ENCODE results near the gene CMIP.

Gene CMIP

GRCh38 chr16:81535679-81536360 is 91.2 kb downstream of the CMIP start:
- DNase-seq (ENCODE audit: low read depth), result no peak

DNA sequence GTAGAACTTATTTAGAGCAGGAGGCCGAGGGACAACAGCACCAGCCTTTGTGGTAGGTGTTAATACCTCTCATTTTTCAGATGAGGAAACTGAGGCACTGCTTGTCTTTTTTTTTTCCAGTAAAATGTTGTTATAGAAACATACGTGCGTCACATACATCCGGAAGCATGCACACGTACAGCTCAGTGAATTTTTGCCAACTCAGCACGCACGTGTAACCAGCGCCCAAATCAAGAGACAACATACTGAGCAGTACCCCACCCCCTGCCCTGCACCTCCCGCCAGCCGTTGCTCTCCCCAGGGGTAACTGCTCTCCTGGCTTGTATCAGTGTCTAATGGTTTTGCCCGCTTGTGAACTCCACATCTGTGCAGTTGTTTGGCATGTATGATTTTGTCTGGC is 92.0 kb downstream of the CMIP start:
- no peak for DNase-seq (ENCODE audit: low read depth)

DNA sequence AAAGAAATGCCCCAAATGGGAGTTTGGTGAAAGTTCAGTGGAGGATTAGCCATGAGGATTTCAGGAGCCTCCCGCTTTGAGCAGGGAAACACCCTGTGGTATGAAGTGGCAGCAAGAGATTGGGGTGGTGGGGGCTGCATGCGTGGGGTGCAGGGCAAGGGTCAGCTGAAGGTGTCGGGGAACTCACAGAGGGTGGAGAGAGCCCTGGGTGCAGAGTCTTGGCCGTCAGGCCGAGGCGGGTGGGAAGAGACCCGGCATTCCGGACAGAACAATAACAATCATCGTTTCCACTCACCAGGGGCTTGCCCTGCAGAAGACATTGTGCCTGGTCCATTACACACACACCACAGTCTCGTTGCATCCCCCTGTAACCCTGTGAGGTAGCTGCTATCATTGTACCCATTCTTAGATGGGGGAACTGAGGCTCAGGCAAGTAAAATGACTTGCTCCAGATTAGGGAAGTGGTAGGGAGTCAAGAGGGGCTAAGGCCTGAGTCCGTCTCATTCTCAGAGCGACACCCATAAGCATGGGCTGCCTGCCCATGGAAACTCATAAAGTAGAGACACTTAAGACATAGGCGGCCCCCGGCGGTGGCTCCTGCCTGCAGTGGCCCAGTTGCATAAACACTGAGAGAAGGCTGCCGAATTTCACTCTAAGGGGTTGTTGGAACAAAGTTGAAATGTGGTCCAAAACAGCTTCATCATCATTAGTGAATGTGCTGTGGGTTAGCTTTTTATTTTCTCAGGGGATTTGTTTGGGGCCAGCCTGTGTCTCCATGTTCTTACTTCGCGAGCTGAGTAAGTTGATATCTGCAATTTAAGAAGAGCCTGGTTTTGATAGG is 93.3 kb downstream of the CMIP start:
- no peak for DNase-seq (ENCODE audit: low read depth)

DNA sequence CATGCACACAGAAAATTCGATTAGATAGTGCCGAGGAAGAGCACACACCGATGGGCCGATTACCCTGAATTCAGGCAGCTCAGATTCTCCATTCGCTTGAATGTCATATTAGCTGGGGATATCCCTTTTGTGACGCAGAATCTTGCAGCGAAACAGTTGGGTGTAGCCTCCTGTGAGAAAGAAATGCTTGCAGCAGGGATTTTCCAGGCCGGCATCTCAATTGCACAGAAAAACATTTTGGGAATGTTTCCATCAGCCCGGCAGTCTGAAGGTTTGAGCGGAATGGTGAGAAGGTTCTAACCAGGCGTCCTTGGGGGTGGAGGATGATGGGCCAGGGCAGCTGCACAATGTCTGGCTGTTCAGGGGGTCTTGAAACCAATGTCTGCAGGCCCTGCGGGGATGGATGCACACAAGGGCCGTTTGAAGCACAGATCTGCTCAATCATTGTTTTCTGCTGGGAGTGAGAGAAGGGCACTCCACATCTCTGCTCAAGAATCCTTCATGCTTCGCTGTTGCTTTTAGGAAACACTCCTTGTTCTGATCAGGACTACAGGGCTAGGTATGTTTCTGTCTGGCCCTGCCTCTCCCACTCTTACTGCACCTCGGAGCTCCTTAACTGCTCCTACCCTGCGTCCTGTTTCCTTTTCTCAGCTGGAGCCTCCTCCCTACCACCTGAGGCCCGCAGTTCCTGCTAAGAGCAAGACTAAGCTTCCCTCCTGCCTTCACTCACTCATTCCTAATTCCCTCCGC is 94.6 kb downstream of the CMIP start:
- no peak for DNase-seq (ENCODE audit: low read depth)

- DNase-seq (ENCODE audit: low read depth), result no peak
Observed at GRCh38 chr16:81539759-81540472, 95.3 kb downstream of the CMIP start.

DNA sequence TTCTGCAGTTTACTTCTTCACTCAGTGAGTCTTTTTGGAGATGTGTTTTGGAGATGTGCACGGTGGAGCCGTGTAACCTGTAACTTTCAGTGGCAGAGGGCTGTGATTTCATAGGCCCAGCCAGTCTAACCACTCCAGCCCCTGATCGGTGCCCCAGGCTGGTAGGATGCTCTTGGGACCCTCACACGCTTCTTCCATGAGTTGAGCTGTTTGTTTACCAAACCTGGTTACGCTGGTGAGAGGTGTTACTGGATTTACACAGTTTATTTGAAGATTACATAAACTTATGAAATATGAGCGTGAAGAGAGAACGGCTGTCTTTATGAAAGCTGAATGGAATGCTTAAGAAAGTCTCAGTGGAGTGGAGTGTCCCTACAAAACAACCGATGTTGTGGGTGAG is 96.7 kb downstream of the CMIP start:
- DNase-seq (ENCODE audit: low read depth), result no peak

- no peak for DNase-seq (ENCODE audit: low read depth)
Observed at GRCh38 chr16:81542609-81543570, 98.3 kb downstream of the CMIP start.

GRCh38 chr16:81543571-81543970 is 99.0 kb downstream of the CMIP start:
- no peak for DNase-seq (ENCODE audit: low read depth)

DNA sequence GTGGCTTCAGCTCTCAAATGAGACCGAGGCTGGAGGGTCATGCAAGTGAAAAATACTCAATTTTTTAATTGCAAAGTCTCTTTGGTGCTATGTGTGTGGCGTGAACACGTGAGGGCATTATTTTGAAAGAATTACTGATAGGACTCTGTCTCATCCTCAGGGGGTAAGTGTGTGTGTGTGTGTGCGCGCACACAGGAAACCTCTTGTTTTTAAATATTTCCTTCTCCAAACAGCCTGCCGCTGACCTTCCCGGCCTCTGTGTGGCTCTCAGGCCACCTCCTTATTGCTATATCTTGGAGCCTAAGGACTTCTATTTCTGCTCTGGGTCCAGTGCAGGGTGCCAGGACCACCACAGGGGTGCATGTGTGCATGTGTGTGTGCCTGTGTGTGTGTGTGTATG is 99.7 kb downstream of the CMIP start:
- no peak for DNase-seq (ENCODE audit: low read depth)

DNA sequence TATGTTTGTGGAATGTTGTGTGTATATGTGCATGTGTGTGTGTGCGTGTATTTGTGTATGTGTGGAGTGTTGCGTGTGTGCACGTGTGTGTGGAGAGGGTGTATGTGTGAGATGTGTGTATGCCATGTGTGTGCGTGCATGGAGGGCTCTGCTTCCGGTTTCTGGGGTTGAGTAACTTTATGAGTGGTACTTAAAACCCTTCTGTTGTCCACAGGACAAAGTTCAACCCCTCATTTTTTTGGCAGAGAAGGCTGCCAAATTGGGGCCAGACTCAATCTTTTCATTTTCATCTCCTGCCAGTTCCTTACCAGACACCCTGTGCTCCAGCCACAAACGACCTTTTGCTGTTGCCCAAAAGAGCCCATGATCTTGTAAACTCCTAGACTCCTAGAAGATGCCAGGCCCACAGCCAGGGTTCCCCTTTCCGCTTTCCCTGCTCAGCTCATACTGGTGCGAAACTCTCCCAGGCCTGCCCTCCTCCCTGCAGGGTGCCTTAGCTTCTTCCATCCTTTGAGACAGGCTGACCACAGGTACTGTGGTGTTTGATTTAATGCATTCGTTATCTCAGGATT is 100.2 kb downstream of the CMIP start:
- no peak for DNase-seq (ENCODE audit: low read depth)

- DNase-seq (ENCODE audit: low read depth), result no peak
Observed at GRCh38 chr16:81545470-81546250, 101.1 kb downstream of the CMIP start.

GRCh38 chr16:81546781-81547180 is 102.2 kb downstream of the CMIP start:
- DNase-seq (ENCODE audit: low read depth), result no peak

DNA sequence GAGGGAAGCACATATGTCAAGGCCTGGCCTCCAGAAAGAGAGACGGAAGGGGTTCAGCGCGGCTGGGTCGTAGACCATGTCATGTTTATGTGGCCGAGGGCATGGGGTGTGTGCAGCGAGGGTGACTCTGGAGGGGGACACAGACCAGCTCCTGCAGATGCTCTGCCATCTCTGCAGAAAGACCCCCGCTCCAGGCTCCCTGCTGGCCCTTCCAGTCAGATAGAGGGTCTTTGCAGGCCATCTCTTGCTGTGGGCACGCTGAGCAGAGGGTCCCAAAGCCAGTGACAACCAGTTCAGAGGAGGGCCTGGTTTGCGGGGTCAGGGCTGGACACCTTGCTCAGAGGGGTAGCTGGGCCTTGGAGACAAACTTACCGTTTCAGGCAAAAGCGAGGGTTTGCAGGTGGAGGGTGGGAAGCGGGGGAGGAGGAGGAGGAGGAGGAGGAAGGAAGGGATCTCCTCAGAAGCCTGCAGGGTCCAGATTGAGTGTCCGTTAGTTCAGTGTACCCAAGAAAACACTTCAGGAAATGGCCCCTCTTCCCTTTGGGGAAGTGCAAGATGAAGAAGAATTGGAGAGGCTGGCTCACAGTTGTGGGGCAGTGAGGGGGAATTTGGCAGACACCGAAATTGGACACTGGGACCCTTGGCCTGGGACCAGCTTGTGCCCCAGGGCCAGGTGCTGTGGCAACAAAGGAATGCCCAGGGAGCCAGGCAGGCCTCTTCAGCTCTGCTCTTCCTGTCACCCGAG is 102.8 kb downstream of the CMIP start:
- no peak for DNase-seq (ENCODE audit: low read depth)

DNA sequence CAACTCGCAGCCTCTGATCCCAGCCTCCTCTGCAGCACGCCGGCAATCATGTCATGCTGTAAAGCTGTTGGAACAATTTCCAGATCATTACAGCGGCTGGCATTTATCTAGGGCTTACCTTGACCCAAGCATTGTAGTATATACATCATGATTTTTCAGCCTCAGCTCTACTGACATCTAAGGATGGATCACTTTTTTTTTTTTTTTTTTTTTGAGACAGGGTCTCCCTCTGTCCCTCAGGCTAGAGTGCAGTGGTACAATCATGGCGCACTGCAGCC is 103.3 kb downstream of the CMIP start:
- DNase-seq (ENCODE audit: low read depth), result no peak

DNA sequence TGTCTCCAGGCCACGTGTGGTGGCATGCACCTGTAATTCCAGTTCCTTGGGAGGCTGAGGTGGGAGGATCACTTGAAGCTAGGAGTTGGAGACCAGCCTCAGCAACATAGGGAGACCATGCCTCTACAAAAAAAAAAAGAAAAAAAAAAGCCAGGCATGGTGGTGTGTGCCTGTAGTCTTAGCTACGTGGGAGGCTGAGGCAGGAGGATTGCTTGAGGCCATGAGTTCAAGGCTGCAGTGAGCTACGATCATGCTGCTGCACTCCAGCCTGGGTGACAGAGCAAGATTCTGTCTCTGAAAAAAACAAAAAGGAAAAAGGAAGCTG is 103.9 kb downstream of the CMIP start:
- no peak for DNase-seq (ENCODE audit: low read depth)

GRCh38 chr16:81548876-81549546 is 104.4 kb downstream of the CMIP start:
- no peak for DNase-seq (ENCODE audit: low read depth)

DNA sequence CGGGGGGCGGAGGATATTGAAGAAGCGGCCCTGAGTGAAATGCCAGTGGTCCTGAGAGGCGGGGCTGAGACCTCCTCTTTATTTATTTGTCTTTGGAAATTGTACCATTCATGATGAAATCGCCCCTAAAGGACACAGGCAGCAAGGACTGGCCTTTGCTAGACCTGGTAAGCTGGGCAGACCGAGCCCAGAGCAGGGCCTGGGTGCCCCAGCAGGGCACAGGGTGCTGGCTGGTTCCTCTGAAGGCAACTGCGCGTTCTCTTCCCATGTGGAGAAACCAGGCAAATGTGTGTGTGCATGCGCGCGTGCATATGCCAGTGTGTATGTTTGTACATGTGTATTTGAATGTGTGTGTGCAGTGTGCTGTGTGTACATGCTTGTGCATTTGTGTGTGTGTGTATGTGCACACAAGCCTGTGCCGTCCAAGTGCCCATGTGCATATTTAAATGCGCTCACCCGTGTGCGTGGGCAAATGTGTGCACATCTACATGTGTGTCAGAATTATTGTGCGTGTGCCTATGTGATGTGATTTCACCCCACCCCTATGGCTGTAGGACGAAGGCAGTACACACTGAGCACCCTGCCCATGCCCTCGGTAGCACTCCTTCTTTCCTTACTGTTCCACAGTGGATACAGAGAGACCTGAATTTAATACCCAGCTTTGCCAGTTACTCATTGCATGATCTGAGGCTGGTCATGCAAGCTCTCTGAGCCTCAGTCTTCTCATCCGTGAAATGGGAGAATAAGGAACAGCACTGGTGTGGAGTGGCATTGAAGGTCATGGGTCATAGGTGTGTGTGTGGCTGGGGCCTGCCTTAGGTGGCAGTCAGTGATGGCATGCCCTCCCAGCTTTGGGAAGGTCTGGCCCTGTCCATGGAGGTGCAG is 105.2 kb downstream of the CMIP start:
- DNase-seq (ENCODE audit: low read depth), result no peak

- DNase-seq (ENCODE audit: low read depth), result no peak
Observed at GRCh38 chr16:81550432-81550808, 105.8 kb downstream of the CMIP start.
